HEK293 (cell line): Measurements from ENCODE around the gene SRP72.

Source experiments
- CTCF ChIA-PET: fragments of 350-600 bp; formaldehyde crosslinking; extraction: SDS; loops from one replicate; lab custom pipeline; 2021; ENCODE audit warnings: antibody characterized with exemption; lab: Yijun Ruan, JAX
- POLR2A ChIA-PET: fragments of 300-600 bp; formaldehyde crosslinking; extraction: SDS; loops from one replicate; lab custom pipeline; 2020; ENCODE audit warnings: antibody characterized with exemption, inconsistent platforms; lab: Yijun Ruan, JAX
- H3K27ac ChIP-seq: fragments of 200-500 bp; sonication (Bioruptor generic); 2 replicates; pipeline ENCODE4 v1.5.1; 2014; ENCODE audit warnings: low read depth, low read length, control low read depth, inconsistent platforms; ENCODE audit errors: extremely low read depth
- H3K36me3 ChIP-seq, 2 experiments: fragments of 200-500 bp in 1 of 2; sonication (Bioruptor generic) in 1 of 2; 1 replicate in 1 of 2; 2 replicates in 1 of 2; pipeline ENCODE4 v1.5.1; 2014 to 2017; ENCODE audit warnings: inconsistent platforms in 2 of 2, low read length in 2 of 2; ENCODE audit not compliant: control insufficient read depth in 2 of 2, insufficient read depth in 1 of 2
- H3K4me1 ChIP-seq: fragments of 200-500 bp; sonication (Bioruptor generic); 2 replicates; pipeline ENCODE4 v1.5.1; 2014; ENCODE audit warnings: mild to moderate bottlenecking, low read length, inconsistent platforms; ENCODE audit not compliant: control insufficient read depth, insufficient read depth
- H3K4me3 ChIP-seq: 2 replicates; pipeline ENCODE4 v1.5.1; 2011; ENCODE audit warnings: low read depth, mild to moderate bottlenecking, control low read depth, low read length, moderate library complexity
- H3K9me3 ChIP-seq: fragments of 200-500 bp; sonication (Bioruptor generic); 2 replicates; pipeline ENCODE4 v1.5.1; 2014; ENCODE audit warnings: low read depth, low read length, inconsistent platforms; ENCODE audit not compliant: control insufficient read depth, insufficient read depth
- GLIS1 ChIP-seq: fragments of 450-650 bp; formaldehyde crosslinking; IDR thresholded peaks from 2 replicates; pipeline ENCODE4 v1.5.1; 2016; ENCODE audit warnings: missing biosample characterization, missing genetic modification characterization
- HIC1 ChIP-seq: fragments of 450-650 bp; formaldehyde crosslinking; IDR thresholded peaks from 2 replicates; pipeline ENCODE4 v1.5.1; 2016; ENCODE audit warnings: missing biosample characterization, missing genetic modification characterization
- RBAK ChIP-seq: fragments of 450-650 bp; formaldehyde crosslinking; IDR thresholded peaks from 2 replicates; pipeline ENCODE4 v1.5.1; 2016; ENCODE audit warnings: missing biosample characterization, missing genetic modification characterization
- REST ChIP-seq: fragments of 450-650 bp; formaldehyde crosslinking; IDR thresholded peaks from 2 replicates; pipeline ENCODE4 v1.5.1; 2016; ENCODE audit warnings: missing biosample characterization, missing genetic modification characterization
- SP2 ChIP-seq: fragments of 450-650 bp; formaldehyde crosslinking; IDR thresholded peaks from 2 replicates; pipeline ENCODE4 v1.5.1; 2016; ENCODE audit warnings: missing biosample characterization, missing genetic modification characterization
- ZBTB17 ChIP-seq: fragments of 450-650 bp; formaldehyde crosslinking; IDR thresholded peaks from 2 replicates; pipeline ENCODE4 v1.5.1; 2016; ENCODE audit warnings: missing biosample characterization, missing genetic modification characterization
- ZBTB21 ChIP-seq: fragments of 450-650 bp; formaldehyde crosslinking; IDR thresholded peaks from 2 replicates; pipeline ENCODE4 v1.5.1; 2017; ENCODE audit warnings: missing biosample characterization, missing genetic modification characterization
- ZEB2 ChIP-seq: fragments of 450-650 bp; formaldehyde crosslinking; IDR thresholded peaks from 2 replicates; pipeline ENCODE4 v1.5.1; 2016; ENCODE audit warnings: missing biosample characterization, missing genetic modification characterization
- ZIC2 ChIP-seq: fragments of 450-650 bp; formaldehyde crosslinking; IDR thresholded peaks from 2 replicates; pipeline ENCODE4 v1.5.1; 2016; ENCODE audit warnings: missing biosample characterization, missing genetic modification characterization
- ZNF10 ChIP-seq: fragments of 450-650 bp; formaldehyde crosslinking; IDR thresholded peaks from 2 replicates; pipeline ENCODE4 v1.5.1; 2017; ENCODE audit warnings: missing biosample characterization, missing genetic modification characterization
- ZNF157 ChIP-seq: fragments of 450-650 bp; formaldehyde crosslinking; IDR thresholded peaks from 2 replicates; pipeline ENCODE4 v1.5.1; 2016; ENCODE audit warnings: missing biosample characterization, missing genetic modification characterization
- ZNF2 ChIP-seq: fragments of 450-650 bp; formaldehyde crosslinking; IDR thresholded peaks from 2 replicates; pipeline ENCODE4 v1.5.1; 2016; ENCODE audit warnings: missing biosample characterization, missing genetic modification characterization
- ZNF214 ChIP-seq: fragments of 450-650 bp; formaldehyde crosslinking; IDR thresholded peaks from 2 replicates; pipeline ENCODE4 v1.5.1; 2017; ENCODE audit warnings: missing biosample characterization, mild to moderate bottlenecking, missing genetic modification characterization, borderline replicate concordance
- ZNF266 ChIP-seq: fragments of 450-650 bp; formaldehyde crosslinking; IDR thresholded peaks from 2 replicates; pipeline ENCODE4 v1.5.1; 2016; ENCODE audit warnings: missing biosample characterization, missing genetic modification characterization, low read depth
- ZNF341 ChIP-seq: fragments of 450-650 bp; formaldehyde crosslinking; IDR thresholded peaks from 2 replicates; pipeline ENCODE4; 2016; ENCODE audit warnings: low read depth, missing biosample characterization, missing genetic modification characterization
- ZNF449 ChIP-seq: fragments of 450-650 bp; formaldehyde crosslinking; IDR thresholded peaks from 2 replicates; pipeline ENCODE4 v1.5.1; 2017; ENCODE audit warnings: missing biosample characterization, mild to moderate bottlenecking, missing genetic modification characterization, moderate library complexity
- ZNF560 ChIP-seq: fragments of 450-650 bp; formaldehyde crosslinking; IDR thresholded peaks from 2 replicates; pipeline ENCODE4 v1.5.1; 2017; ENCODE audit warnings: missing biosample characterization, missing genetic modification characterization, borderline replicate concordance
- ZNF677 ChIP-seq: fragments of 450-650 bp; IDR thresholded peaks from 2 replicates; pipeline ENCODE4 v1.5.0; 2018; ENCODE audit warnings: missing biosample characterization, mild to moderate bottlenecking, missing genetic modification characterization, moderate library complexity
- ZNF707 ChIP-seq: fragments of 450-650 bp; formaldehyde crosslinking; IDR thresholded peaks from 2 replicates; pipeline ENCODE4 v1.5.1; 2016; ENCODE audit warnings: missing biosample characterization, missing genetic modification characterization
- ZNF76 ChIP-seq: fragments of 450-650 bp; formaldehyde crosslinking; IDR thresholded peaks from 2 replicates; pipeline ENCODE4; 2016; ENCODE audit warnings: low read depth, missing biosample characterization, missing genetic modification characterization, borderline replicate concordance
- ZSCAN23 ChIP-seq: fragments of 450-650 bp; formaldehyde crosslinking; IDR thresholded peaks from 2 replicates; pipeline ENCODE4 v1.5.1; 2016; ENCODE audit warnings: missing biosample characterization, missing genetic modification characterization
- TF ChIP-seq, protein P1 (sequence below): fragments of 450-650 bp; formaldehyde crosslinking; IDR thresholded peaks from 2 replicates; pipeline ENCODE4 v1.5.1; 2016; ENCODE audit warnings: missing biosample characterization, missing genetic modification characterization
- TF ChIP-seq, protein P2 (sequence below): fragments of 450-650 bp; formaldehyde crosslinking; IDR thresholded peaks from 2 replicates; pipeline ENCODE4 v1.5.1; 2017; ENCODE audit warnings: missing biosample characterization, missing genetic modification characterization

SRP72 gene

GRCh38 chr4:56540826-56541225 lies 73.4 kb downstream of the SRP72 start:
- CTCF ChIA-PET: no interaction called here
- Histone ChIP-seq H3K36me3 (no peaks in the 10 kb centered on the region), H3K4me1 (no peaks in the 10 kb centered on the region), H3K27ac (no peak overlapping the region), H3K4me3 (no peak overlapping the region), H3K9me3 (no peaks in the 10 kb centered on the region)
- TF ChIP-seq ZNF266 (tag by site-specific recombination) (no peak), ZNF214 (tag by site-specific recombination) (no peak), RBAK (tag by site-specific recombination) (no peak)
- POLR2A ChIA-PET: no interaction called here

DNA sequence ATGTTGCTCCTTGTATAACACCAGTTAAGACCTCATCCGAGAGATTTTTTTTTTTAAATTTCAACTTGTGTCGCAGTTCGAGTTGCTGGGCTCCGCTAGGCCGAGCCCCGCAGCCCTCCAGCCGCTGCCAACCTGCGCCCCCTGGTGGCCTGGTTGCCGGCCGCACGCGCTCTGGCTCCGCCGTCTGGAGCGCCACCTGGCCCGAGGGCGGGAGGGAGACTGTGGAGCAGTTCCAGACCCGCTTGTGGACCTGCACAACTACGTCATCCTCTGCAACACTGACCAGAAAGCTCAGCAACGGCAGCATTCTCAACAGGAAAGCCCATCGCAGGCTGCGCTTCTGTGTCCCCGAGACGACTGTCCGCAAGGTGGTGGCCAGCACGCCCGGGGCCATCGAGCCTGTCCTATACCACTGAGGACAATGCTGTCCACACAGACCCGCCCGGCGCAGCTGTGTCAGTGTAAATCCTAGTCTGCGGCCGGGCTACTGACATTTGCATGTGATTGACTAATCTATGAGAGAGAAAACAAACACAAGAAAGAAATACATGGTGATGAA lies 77.2 kb downstream of the SRP72 start:
- H3K9me3 ChIP-seq: no peaks in the 10 kb centered on the region
- H3K4me3 ChIP-seq: peak overlapping the region; percentile 53
- H3K27ac ChIP-seq: no peak overlapping the region
- no peaks in the 10 kb centered on the region for H3K4me1 ChIP-seq
- ChIA-PET CTCF (interaction anchor here (0.5 to 2.1 kb wide), 19 partner anchors 9 to 1149 kb away, joined by 3 to 12 read pairs (median 3); partner anchors contain the start of gene TMEM165), POLR2A (no interaction called here)
- no peaks in the 10 kb centered on the region for H3K36me3 ChIP-seq
- TF ChIP-seq ZNF560: no peak
- peak; percentile 26; the same call in 1 of the 2 replicates for TF ChIP-seq HIC1 (tag by site-specific recombination)
- peak; percentile 93 for TF ChIP-seq ZBTB17 (tag by site-specific recombination)
- TF ChIP-seq ZNF76 (tag by site-specific recombination): peak; percentile 19; the same call in 1 of the 2 replicates
- no peak for TF ChIP-seq ZSCAN23
- peak; percentile 25; the same call in 1 of the 2 replicates for TF ChIP-seq REST
- no peak for TF ChIP-seq ZIC2
- TF ChIP-seq ZNF449: peak; percentile 46; the same call in 1 of the 2 replicates
- TF ChIP-seq ZNF157 (tag by site-specific recombination): no peak
- TF ChIP-seq RBAK (tag by site-specific recombination): no peak
- no peak for TF ChIP-seq ZNF677 (tag by site-specific recombination)
- peak; percentile 64; the same call in 1 of the 2 replicates for TF ChIP-seq ZNF2 (tag by site-specific recombination)
- no peak for TF ChIP-seq ZNF10 (tag by site-specific recombination)
- peak; percentile 28; the same call in 1 of the 2 replicates for TF ChIP-seq GLIS1
- TF ChIP-seq ZEB2 (tag by site-specific recombination): peak; percentile 76; the same call in 1 of the 2 replicates
- TF ChIP-seq SP2: no peak
- peak; percentile 71 for TF ChIP-seq ZBTB21 (tag by site-specific recombination)
- no peak for TF ChIP-seq ZNF707 (tag by site-specific recombination)
- TF ChIP-seq, protein P1, sequence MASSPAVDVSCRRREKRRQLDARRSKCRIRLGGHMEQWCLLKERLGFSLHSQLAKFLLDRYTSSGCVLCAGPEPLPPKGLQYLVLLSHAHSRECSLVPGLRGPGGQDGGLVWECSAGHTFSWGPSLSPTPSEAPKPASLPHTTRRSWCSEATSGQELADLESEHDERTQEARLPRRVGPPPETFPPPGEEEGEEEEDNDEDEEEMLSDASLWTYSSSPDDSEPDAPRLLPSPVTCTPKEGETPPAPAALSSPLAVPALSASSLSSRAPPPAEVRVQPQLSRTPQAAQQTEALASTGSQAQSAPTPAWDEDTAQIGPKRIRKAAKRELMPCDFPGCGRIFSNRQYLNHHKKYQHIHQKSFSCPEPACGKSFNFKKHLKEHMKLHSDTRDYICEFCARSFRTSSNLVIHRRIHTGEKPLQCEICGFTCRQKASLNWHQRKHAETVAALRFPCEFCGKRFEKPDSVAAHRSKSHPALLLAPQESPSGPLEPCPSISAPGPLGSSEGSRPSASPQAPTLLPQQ: peak; percentile 50; the same call in 1 of the 2 replicates
- TF ChIP-seq, protein P2, sequence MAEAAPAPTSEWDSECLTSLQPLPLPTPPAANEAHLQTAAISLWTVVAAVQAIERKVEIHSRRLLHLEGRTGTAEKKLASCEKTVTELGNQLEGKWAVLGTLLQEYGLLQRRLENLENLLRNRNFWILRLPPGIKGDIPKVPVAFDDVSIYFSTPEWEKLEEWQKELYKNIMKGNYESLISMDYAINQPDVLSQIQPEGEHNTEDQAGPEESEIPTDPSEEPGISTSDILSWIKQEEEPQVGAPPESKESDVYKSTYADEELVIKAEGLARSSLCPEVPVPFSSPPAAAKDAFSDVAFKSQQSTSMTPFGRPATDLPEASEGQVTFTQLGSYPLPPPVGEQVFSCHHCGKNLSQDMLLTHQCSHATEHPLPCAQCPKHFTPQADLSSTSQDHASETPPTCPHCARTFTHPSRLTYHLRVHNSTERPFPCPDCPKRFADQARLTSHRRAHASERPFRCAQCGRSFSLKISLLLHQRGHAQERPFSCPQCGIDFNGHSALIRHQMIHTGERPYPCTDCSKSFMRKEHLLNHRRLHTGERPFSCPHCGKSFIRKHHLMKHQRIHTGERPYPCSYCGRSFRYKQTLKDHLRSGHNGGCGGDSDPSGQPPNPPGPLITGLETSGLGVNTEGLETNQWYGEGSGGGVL (tag by site-specific recombination): no peak
- no peak for TF ChIP-seq ZNF341 (tag by site-specific recombination)
